ENCODE results near the gene FCMR. TPM values are rescaled to one million over a fixed set of nuclear protein-coding genes. Genes with fewer than 3 reads are reported as not detected.

FCMR gene
- total and polyA plus RNA-seq, 9 of the 15 experiments (the other 6 are each of a cell fraction or from before 2014, with no cell fraction given): 0.11 to 0.82 (median 0.20) TPM; not detected in 5

GRCh38 chr1:206913766-206914537, 7.8 kb downstream of the FCMR start (continued):
- no peak for TF ChIP-seq ZBTB40 (IDR thresholded peaks at IDR 0.05)
- no peak for TF ChIP-seq ZBTB40 (CRISPR knock-in tag; IDR thresholded peaks at IDR 0.05)
- TF ChIP-seq TCF7L2 (IDR thresholded peaks at IDR 0.05; ENCODE audit: low read depth, low read length): no peak
- TF ChIP-seq THRB (CRISPR knock-in tag; conservative IDR thresholded peaks at IDR 0.05): 0 out of 2 replicates have a peak, but pooled peaks have one; percentile 63
- no peak for TF ChIP-seq NRF1 (conservative IDR thresholded peaks at IDR 0.05 in 1 of 2, IDR thresholded peaks at IDR 0.05 in 1 of 2)
- peak; percentile 95 for TF ChIP-seq ZNF512 (tag; IDR thresholded peaks at IDR 0.05)

Data from K562 (cell line).